ENCODE results near the gene SYVN1.

The SYVN1 gene

DNA sequence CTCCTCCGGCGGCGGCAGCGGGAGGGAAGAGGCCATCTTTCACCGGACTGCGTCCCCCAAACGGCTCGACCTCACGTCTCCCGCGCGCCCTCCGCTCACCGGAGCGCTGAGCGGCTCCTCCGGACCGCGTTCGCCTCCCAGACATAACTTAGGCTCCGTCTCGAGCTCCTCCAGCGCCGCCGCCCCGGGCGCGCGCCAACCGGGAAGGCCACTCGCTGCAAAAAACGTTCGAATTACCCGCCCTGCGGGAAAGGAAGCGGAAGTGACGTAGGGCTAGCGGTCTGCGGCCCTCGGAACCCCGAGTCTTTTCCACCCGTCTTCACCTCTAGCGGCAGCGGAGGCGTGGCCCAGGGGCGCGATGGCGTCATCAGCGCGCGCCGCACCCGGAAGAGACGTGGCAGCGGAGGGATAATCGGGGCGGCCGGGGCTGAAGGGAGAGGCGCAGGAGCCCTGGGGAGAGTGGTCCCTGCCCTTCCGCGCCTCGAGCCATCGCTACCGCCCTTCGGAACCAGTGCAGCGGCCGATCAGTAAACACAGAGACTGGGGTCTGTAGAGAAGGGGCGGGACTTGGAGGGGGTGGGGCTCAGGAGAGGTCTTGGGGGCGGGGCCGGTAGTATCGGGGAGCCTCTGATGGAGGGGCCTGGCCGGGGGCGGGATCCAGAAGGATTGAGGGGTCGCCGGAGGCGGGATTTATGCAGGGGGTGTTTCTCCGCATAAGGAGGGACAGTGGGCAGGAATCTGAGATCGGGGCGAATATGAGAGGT, 50.3 kb downstream of the SYVN1 start, which contains the start of the genes CDCA5 and ZFPL1:
TSS of gene CDCA5 (minus strand) at position 207 of the 764 bp plus-strand sequence. CDS start at position 145, 62 bp downstream.
TSS of gene ZFPL1 (plus strand) at position 389 of the 764 bp plus-strand sequence. CDS start 477 bp downstream, outside the sequence.
- H3K27me3 Mint-ChIP-seq (ENCODE audit: low read depth, poor library complexity) = no peaks in the 10 kb centered on the region
- no peak for TF ChIP-seq CTCF (IDR thresholded peaks at IDR 0.05)
- DNase-seq = peak; percentile 97
- no peaks in the 10 kb centered on the region for H3K9me3 Mint-ChIP-seq
- peaks cover 26% of the 10 kb centered on the region for H3K36me3 Mint-ChIP-seq (ENCODE audit: low read depth)
- peak within 1 kb of the TSS; percentile 99 for H3K4me3 Mint-ChIP-seq
- H3K27ac Mint-ChIP-seq = peak within 1 kb of the TSS; percentile 98
- peaks cover 41% of the 10 kb centered on the region for H3K4me1 Mint-ChIP-seq

DNA sequence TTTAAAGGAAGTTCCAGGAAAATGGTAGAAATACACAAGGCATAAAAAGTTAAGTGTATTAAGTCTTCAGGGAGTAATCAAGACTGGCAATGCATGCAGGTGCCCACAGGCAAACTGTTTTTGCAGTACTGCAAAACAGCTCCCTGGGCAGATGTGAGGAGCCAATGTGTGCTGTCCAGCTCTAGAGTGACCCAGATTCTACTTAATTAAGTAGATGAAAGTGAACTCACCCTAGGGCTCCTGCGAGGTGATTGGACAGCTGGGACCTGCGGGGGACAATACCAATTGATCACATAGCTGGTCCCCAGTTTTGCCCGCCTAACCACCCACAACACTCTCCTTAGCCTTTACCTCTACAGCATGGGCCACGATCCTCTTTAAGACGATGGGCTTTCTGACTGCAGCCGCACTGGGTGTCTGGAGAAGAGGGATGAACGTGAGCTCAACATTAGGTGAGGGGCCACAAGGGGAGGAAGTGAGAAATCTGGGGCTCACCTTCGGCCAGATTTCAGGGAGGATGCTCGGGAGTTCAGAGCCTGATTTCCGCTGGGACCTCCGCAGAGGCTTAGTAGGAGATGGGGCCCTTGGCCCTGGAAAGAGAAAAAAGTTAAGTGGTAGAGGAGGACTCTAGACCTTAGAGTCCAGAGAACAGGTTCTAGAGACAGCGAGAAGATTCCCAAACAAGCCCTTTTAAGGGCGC, 51.0 kb downstream of the SYVN1 start:
- Mint-ChIP-seq H3K27me3 (ENCODE audit: low read depth, poor library complexity) (no peaks in the 10 kb centered on the region), H3K36me3 (ENCODE audit: low read depth) (peaks cover 26% of the 10 kb centered on the region), H3K9me3 (no peaks in the 10 kb centered on the region), H3K4me3 (peak overlapping the region; percentile 99), H3K27ac (peak overlapping the region; percentile 98), H3K4me1 (peaks cover 48% of the 10 kb centered on the region)
- no peak for TF ChIP-seq CTCF (IDR thresholded peaks at IDR 0.05)
- no peak for DNase-seq

- no peaks in the 10 kb centered on the region for H3K27me3 Mint-ChIP-seq (ENCODE audit: low read depth, poor library complexity)
- no peak for DNase-seq
- peaks cover 38% of the 10 kb centered on the region for H3K4me1 Mint-ChIP-seq
- H3K4me3 Mint-ChIP-seq = no peak overlapping the region
- peaks cover 47% of the 10 kb centered on the region for H3K36me3 Mint-ChIP-seq (ENCODE audit: low read depth)
- H3K27ac Mint-ChIP-seq = peak overlapping the region; percentile 45
- H3K9me3 Mint-ChIP-seq = no peaks in the 10 kb centered on the region
- no peak for TF ChIP-seq CTCF (IDR thresholded peaks at IDR 0.05)
These were observed 55.5 kb downstream of the SYVN1 start for GRCh38 chr11:65078786-65079342.

- Mint-ChIP-seq H3K4me3 (no peak overlapping the region), H3K9me3 (no peaks in the 10 kb centered on the region), H3K36me3 (ENCODE audit: low read depth) (peaks cover 47% of the 10 kb centered on the region), H3K27me3 (ENCODE audit: low read depth, poor library complexity) (no peaks in the 10 kb centered on the region), H3K27ac (peak overlapping the region; percentile 5), H3K4me1 (peaks cover 36% of the 10 kb centered on the region)
- TF ChIP-seq CTCF (IDR thresholded peaks at IDR 0.05) = peak; percentile 53
- DNase-seq = peak; percentile 66
These were observed 56.2 kb downstream of the SYVN1 start for GRCh38 chr11:65078151-65078550.

DNA sequence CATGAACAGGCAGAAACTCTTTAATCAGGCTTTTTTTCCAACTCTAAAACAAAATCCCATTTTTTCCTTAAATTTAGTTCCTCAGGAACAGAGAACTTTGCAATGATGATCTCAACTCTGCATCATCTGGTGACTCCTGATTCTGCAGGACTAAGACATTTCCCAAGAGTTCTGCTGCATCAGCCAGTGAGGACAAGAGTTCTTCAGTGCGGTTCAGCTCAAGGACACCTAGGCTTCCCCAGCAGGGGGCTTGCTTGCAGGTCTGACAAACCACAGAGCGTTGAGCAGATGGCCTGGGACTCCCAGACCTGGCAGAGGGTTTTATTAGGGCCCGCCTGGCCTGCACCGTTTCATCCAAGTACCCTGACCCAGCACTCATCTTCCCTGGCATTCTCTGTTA, 56.9 kb downstream of the SYVN1 start:
- H3K27me3 Mint-ChIP-seq (ENCODE audit: low read depth, poor library complexity) = no peaks in the 10 kb centered on the region
- TF ChIP-seq CTCF (IDR thresholded peaks at IDR 0.05) = no peak
- peaks cover 47% of the 10 kb centered on the region for H3K36me3 Mint-ChIP-seq (ENCODE audit: low read depth)
- no peak overlapping the region for H3K27ac Mint-ChIP-seq
- H3K9me3 Mint-ChIP-seq = no peaks in the 10 kb centered on the region
- no peak overlapping the region for H3K4me3 Mint-ChIP-seq
- peaks cover 29% of the 10 kb centered on the region for H3K4me1 Mint-ChIP-seq
- no peak for DNase-seq

Data from nephron progenitor cell (in vitro differentiated cells).